Astrocyte (in vitro differentiated cells and primary cell): Measurements from ENCODE around the gene ERFL. TPM values are rescaled to one million over a fixed set of nuclear protein-coding genes. Genes with fewer than 3 reads are reported as not detected.

ENCODE experiments used
- DNase-seq: peaks from one replicate; pipeline ENCODE4 v3.0.0-alpha.2; 2010; ENCODE audit warnings: low read depth
- FAIRE-seq: peaks from 2 replicates; lab custom pipeline; 2011; peaks lifted over from hg19 to GRCh38; lab: Jason Lieb, UNC
- H2AFZ ChIP-seq: 2 replicates; pipeline ENCODE4 v1.6.0; 2012; ENCODE audit warnings: low read depth, low read length, inconsistent platforms
- H3K27ac ChIP-seq: 2 replicates; pipeline ENCODE4 v1.5.1; 2011; ENCODE audit warnings: low read depth, low read length, inconsistent platforms
- H3K27me3 ChIP-seq: 2 replicates; pipeline ENCODE4 v1.6.0; 2011; ENCODE audit warnings: low read length, inconsistent platforms; ENCODE audit not compliant: insufficient read depth
- H3K36me3 ChIP-seq: 2 replicates; pipeline ENCODE4 v1.5.1; 2011; ENCODE audit warnings: low read length, inconsistent platforms; ENCODE audit not compliant: insufficient read depth
- H3K4me1 ChIP-seq: 2 replicates; pipeline ENCODE4 v1.5.1; 2011; ENCODE audit warnings: low read length, inconsistent platforms; ENCODE audit not compliant: insufficient read depth
- H3K4me2 ChIP-seq: 2 replicates; pipeline ENCODE4 v1.6.0; 2012; ENCODE audit warnings: low read length, inconsistent platforms
- H3K4me3 ChIP-seq: 2 replicates; pipeline ENCODE4 v1.5.1; 2011; ENCODE audit warnings: low read depth, mild to moderate bottlenecking, low read length, inconsistent platforms; ENCODE audit not compliant: insufficient read depth
- H3K79me2 ChIP-seq: 2 replicates; pipeline ENCODE4 v1.6.0; 2012; ENCODE audit warnings: mild to moderate bottlenecking, low read length, inconsistent platforms; ENCODE audit not compliant: insufficient read depth
- H3K9ac ChIP-seq: 2 replicates; pipeline ENCODE4 v1.6.0; 2012; ENCODE audit warnings: mild to moderate bottlenecking, low read length, inconsistent platforms
- H3K9me3 ChIP-seq: 2 replicates; pipeline ENCODE4 v1.5.1; 2012; ENCODE audit warnings: low read depth, mild to moderate bottlenecking, low read length, inconsistent platforms; ENCODE audit not compliant: insufficient read depth
- H4K20me1 ChIP-seq: 2 replicates; pipeline ENCODE4 v1.6.0; 2012; ENCODE audit warnings: low read length, inconsistent platforms; ENCODE audit not compliant: insufficient read depth
- H3K27ac Mint-ChIP-seq: one replicate; pipeline ENCODE4 v1.8.0; 2021; ENCODE audit warnings: mild to moderate bottlenecking, mixed read lengths; ENCODE audit not compliant: unreplicated experiment
- H3K27me3 Mint-ChIP-seq: one replicate; pipeline ENCODE4 v1.8.0; 2021; ENCODE audit warnings: low read depth, mixed read lengths; ENCODE audit not compliant: unreplicated experiment
- H3K36me3 Mint-ChIP-seq: one replicate; pipeline ENCODE4 v1.8.0; 2021; ENCODE audit warnings: low read depth, mixed read lengths; ENCODE audit not compliant: unreplicated experiment
- H3K4me1 Mint-ChIP-seq: one replicate; pipeline ENCODE4 v1.8.0; 2021; ENCODE audit warnings: low read depth, mixed read lengths; ENCODE audit not compliant: unreplicated experiment
- H3K4me3 Mint-ChIP-seq: one replicate; pipeline ENCODE4 v1.8.0; 2021; ENCODE audit warnings: mild to moderate bottlenecking, moderate library complexity, mixed read lengths; ENCODE audit not compliant: unreplicated experiment
- H3K9me3 Mint-ChIP-seq: one replicate; pipeline ENCODE4 v1.8.0; 2021; ENCODE audit warnings: mild to moderate bottlenecking, mixed read lengths; ENCODE audit not compliant: unreplicated experiment
- EZH2 ChIP-seq: IDR thresholded peaks from 2 replicates; pipeline ENCODE4 v1.6.1; 2012; ENCODE audit warnings: mild to moderate bottlenecking, low read length, inconsistent platforms; ENCODE audit not compliant: insufficient read depth
- total RNA-seq: library from RNA; stranded (reverse); gene quantifications from 2 replicates; pipeline ENCODE4 v1.2.1, GENCODE V29; 2021
- TF ChIP-seq, protein P1 (sequence below): IDR thresholded peaks from 2 replicates; pipeline ENCODE4 v1.5.1; 2011; ENCODE audit warnings: low read depth, mild to moderate bottlenecking, inconsistent platforms, low read length, moderate library complexity; ENCODE audit not compliant: insufficient read depth

The ERFL gene
- total RNA-seq, 1 donor from 2014 or later: 0.41 TPM

DNA sequence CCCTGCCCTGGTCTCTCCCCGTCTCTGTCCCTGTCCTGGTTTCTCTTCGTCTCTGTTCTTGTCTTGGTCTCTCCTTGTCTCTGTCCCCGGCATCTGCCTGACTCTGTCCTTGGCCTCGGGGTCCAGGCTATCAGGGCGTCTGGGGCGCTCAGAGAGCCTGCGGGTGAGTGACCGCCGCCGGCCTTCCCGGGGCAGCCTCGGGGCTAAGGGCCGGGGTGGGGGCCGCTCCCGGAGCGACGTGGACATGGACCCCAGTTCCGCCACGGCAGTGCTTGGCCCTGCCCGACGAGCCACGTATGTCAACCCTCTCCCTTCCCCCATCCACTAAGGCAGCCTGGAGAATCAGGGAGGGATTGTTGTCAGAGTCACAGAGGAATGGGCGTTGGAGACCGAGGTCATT, 30.4 kb downstream of the ERFL start:
- peaks cover 24% of the 10 kb centered on the region for H3K36me3 ChIP-seq
- no peaks in the 10 kb centered on the region for H3K27me3 Mint-ChIP-seq
- no peaks in the 10 kb centered on the region for H3K9me3 ChIP-seq
- no peak overlapping the region for H3K9ac ChIP-seq
- no peak overlapping the region for H3K27ac ChIP-seq
- no peak overlapping the region for H2AFZ ChIP-seq
- H3K9me3 Mint-ChIP-seq: no peaks in the 10 kb centered on the region
- H3K27ac Mint-ChIP-seq: no peak overlapping the region
- TF ChIP-seq, protein P1, sequence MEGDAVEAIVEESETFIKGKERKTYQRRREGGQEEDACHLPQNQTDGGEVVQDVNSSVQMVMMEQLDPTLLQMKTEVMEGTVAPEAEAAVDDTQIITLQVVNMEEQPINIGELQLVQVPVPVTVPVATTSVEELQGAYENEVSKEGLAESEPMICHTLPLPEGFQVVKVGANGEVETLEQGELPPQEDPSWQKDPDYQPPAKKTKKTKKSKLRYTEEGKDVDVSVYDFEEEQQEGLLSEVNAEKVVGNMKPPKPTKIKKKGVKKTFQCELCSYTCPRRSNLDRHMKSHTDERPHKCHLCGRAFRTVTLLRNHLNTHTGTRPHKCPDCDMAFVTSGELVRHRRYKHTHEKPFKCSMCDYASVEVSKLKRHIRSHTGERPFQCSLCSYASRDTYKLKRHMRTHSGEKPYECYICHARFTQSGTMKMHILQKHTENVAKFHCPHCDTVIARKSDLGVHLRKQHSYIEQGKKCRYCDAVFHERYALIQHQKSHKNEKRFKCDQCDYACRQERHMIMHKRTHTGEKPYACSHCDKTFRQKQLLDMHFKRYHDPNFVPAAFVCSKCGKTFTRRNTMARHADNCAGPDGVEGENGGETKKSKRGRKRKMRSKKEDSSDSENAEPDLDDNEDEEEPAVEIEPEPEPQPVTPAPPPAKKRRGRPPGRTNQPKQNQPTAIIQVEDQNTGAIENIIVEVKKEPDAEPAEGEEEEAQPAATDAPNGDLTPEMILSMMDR: no peak
- TF ChIP-seq EZH2: no peak
- FAIRE-seq (no peak), DNase-seq (no peak)
- no peak overlapping the region for H3K4me3 ChIP-seq
- no peaks in the 10 kb centered on the region for H3K79me2 ChIP-seq
- H3K4me3 Mint-ChIP-seq: no peak overlapping the region
- H3K4me1 ChIP-seq: no peaks in the 10 kb centered on the region
- peaks cover 23% of the 10 kb centered on the region for H3K36me3 Mint-ChIP-seq
- H3K4me2 ChIP-seq: no peak overlapping the region
- H3K4me1 Mint-ChIP-seq: no peaks in the 10 kb centered on the region
- H4K20me1 ChIP-seq: peaks cover 23% of the 10 kb centered on the region
- no peaks in the 10 kb centered on the region for H3K27me3 ChIP-seq

DNA sequence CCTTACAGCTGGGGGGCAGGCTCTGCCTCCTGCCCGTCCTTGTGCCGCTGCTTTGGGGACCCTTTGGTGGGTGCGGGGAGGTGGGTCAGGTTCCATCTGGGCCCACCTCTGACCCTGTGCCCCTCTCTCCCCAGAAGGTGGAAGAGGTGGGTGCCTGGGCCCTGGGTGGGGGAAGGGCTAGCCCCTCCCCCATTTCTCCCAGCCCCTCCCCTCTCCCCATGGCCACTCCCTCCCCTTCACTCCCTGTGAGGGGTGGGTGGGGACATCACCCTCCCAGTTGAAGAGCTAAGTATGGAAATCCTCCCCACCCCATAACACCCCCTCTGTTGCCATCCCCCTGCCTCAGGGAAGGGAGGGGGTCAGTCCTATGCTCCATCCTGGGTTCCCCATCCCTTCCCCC, 31.1 kb downstream of the ERFL start:
- Mint-ChIP-seq H3K4me1 (no peaks in the 10 kb centered on the region), H3K27me3 (no peaks in the 10 kb centered on the region), H3K36me3 (peaks cover 19% of the 10 kb centered on the region), H3K9me3 (no peaks in the 10 kb centered on the region), H3K27ac (no peak overlapping the region), H3K4me3 (no peak overlapping the region)
- Histone ChIP-seq H3K4me2 (no peak overlapping the region), H4K20me1 (peaks cover 27% of the 10 kb centered on the region), H3K9ac (no peak overlapping the region), H3K27ac (no peak overlapping the region), H3K27me3 (no peaks in the 10 kb centered on the region), H3K4me3 (no peak overlapping the region), H3K36me3 (peaks cover 25% of the 10 kb centered on the region), H2AFZ (no peak overlapping the region), H3K79me2 (no peaks in the 10 kb centered on the region), H3K4me1 (no peaks in the 10 kb centered on the region), H3K9me3 (no peaks in the 10 kb centered on the region)
- FAIRE-seq: no peak
- no peak for DNase-seq
- TF ChIP-seq, protein P1: no peak
- TF ChIP-seq EZH2: no peak

DNA sequence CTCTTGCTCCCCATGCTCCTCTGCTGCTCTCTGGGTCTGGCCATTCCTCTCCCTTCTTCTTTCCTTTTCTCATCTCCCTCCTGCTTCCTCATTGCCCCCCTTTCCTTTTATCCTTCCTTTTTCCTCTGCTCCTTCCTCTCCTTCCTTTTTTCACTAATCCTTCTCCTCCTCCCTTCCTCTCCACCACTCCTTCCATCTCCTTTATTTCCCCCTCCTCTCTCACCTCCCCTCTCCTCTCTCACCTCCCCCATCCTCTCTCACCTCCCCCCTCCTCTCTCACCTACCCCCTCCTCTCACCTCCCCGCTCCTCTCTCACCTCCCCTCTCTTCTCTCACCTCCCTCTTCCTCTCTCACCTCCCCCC, 31.7 kb downstream of the ERFL start:
- Histone ChIP-seq H2AFZ (no peak overlapping the region), H3K9ac (no peak overlapping the region), H3K4me1 (no peaks in the 10 kb centered on the region), H3K4me2 (no peak overlapping the region), H4K20me1 (peaks cover 33% of the 10 kb centered on the region), H3K79me2 (peaks cover 5% of the 10 kb centered on the region), H3K36me3 (peaks cover 19% of the 10 kb centered on the region), H3K4me3 (no peak overlapping the region), H3K9me3 (no peaks in the 10 kb centered on the region), H3K27ac (no peak overlapping the region), H3K27me3 (no peaks in the 10 kb centered on the region)
- DNase-seq: no peak
- no peak for TF ChIP-seq EZH2
- TF ChIP-seq, protein P1: no peak
- H3K27me3 Mint-ChIP-seq: no peaks in the 10 kb centered on the region
- H3K9me3 Mint-ChIP-seq: no peaks in the 10 kb centered on the region
- H3K4me3 Mint-ChIP-seq: no peak overlapping the region
- peaks cover 14% of the 10 kb centered on the region for H3K36me3 Mint-ChIP-seq
- no peak overlapping the region for H3K27ac Mint-ChIP-seq
- FAIRE-seq: no peak
- H3K4me1 Mint-ChIP-seq: peaks cover 1% of the 10 kb centered on the region
